T-helper 17 cell (primary cell): ENCODE results near the gene UBL4A. TPM values are rescaled to one million over a fixed set of nuclear protein-coding genes. Genes with fewer than 3 reads are reported as not detected.

Experiments
- ATAC-seq: fragments of 150-1000 bp; cut with Tn5 transposase; 2 replicates; pipeline ENCODE4 v1.10.0; 2021; ENCODE audit warnings: mild to moderate bottlenecking, moderate library complexity
- DNase-seq, 3 donors: peaks; one replicate each; pipeline versions ENCODE4 v3.0.0 to v3.0.0-alpha.2; 2020 to 2021
- H3K9me3 ChIP-seq: one replicate; pipeline ENCODE4 v1.7.0; 2013; ENCODE audit warnings: low read length, mild to moderate bottlenecking; ENCODE audit not compliant: control insufficient read depth, poor library complexity, severe bottlenecking
- H3K27ac Mint-ChIP-seq: one replicate; pipeline ENCODE4 v1.8.0; 2022; ENCODE audit warnings: mild to moderate bottlenecking, moderate library complexity, mixed read lengths
- H3K27me3 Mint-ChIP-seq: one replicate; pipeline ENCODE4 v1.8.0; 2022; ENCODE audit warnings: mixed read lengths
- H3K36me3 Mint-ChIP-seq: one replicate; pipeline ENCODE4 v1.8.0; 2022; ENCODE audit warnings: low read depth, mixed read lengths
- H3K4me1 Mint-ChIP-seq: one replicate; pipeline ENCODE4 v1.8.0; 2022; ENCODE audit warnings: mild to moderate bottlenecking, mixed read lengths
- H3K4me3 Mint-ChIP-seq: one replicate; pipeline ENCODE4 v1.8.0; 2022; ENCODE audit warnings: mild to moderate bottlenecking, moderate library complexity, mixed read lengths
- total RNA-seq, 4 donors: library from RNA in 2 of 4; stranded (reverse) in 2 of 4; gene quantifications; one replicate each; pipeline ENCODE4 v1.2.3 and lab custom pipeline; 2022 to 2026

The UBL4A gene
- total RNA-seq, 2 donors from 2014 or later: 15.2 to 30.6 TPM

DNA sequence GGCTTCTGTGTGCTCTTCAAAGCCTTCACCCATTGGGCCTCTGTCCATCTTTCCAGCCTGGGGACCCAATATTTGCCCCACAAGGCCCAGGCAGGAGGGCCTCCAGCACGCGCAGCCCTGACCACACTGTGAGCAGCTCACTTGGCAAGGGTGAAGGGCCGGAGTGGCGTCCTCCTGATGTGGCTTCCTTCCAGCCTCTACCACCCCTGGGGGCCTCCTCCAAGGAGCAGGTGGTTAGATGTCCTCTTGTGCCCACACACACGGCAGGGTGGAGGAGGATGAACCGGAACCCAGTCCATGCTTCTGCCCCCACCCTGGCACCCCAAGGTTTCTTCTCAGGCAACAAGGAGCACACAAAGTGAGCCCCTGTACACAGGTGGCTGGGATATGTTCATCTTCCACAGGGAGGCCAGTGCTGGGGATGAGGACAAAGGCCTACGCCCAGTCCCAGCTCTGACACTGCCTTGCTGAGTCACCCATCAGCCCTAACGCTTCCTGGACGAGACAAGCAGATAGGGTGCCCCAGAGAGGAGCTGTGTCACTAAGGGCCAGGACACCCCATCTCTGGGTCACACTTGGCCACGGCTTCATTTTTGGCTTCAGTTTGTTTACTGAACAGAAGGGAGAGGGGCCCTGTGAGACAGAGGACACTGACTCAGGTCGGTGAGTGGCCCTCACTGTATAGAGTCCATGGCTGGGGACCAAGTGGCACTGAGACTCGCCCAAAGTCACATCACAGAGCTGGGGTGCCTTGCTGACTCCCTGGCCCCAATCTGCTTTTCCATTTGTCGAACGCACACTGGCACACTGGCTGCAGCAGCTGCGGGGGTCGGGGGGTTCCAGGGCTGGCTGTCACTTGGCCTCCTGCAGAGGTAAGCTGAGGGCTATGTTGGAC, 1.9 kb downstream of the UBL4A start:
- Mint-ChIP-seq H3K4me1 (peaks cover 14% of the 10 kb centered on the region), H3K27ac (no peak overlapping the region), H3K4me3 (peak overlapping the region; percentile 65), H3K36me3 (peaks cover 2% of the 10 kb centered on the region), H3K27me3 (no peaks in the 10 kb centered on the region)
- DNase-seq: no peak
- H3K9me3 ChIP-seq: no peaks in the 10 kb centered on the region
- ATAC-seq: no peak

DNA sequence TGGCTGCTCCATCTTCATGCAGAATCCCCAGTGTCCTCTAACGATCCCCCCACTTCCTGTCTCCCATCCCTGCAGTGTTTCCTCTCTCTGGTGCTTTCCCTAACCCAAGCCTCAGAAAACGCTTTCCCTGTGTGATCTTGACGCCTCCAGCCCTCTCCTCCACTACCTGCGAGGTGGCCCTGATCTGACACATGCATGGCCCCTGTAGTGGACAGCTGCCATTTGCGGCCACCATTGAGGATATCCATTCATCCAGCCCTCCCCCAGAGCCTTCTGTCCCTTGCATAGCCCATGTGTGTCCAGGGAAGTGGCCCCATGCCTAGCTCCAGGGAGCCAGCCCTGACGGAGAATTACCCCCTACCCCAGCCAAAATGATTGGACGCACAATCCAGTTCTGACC, 3.1 kb downstream of the UBL4A start:
- Mint-ChIP-seq H3K4me3 (no peak overlapping the region), H3K36me3 (peaks cover 2% of the 10 kb centered on the region), H3K4me1 (peaks cover 13% of the 10 kb centered on the region), H3K27me3 (no peaks in the 10 kb centered on the region), H3K27ac (no peak overlapping the region)
- H3K9me3 ChIP-seq: no peaks in the 10 kb centered on the region
- ATAC-seq: no peak
- no peak for DNase-seq

- no peaks in the 10 kb centered on the region for H3K36me3 Mint-ChIP-seq
- no peak overlapping the region for H3K27ac Mint-ChIP-seq
- ATAC-seq (no peak), DNase-seq (no peak)
- H3K27me3 Mint-ChIP-seq: no peaks in the 10 kb centered on the region
- no peak overlapping the region for H3K4me3 Mint-ChIP-seq
- H3K9me3 ChIP-seq: no peaks in the 10 kb centered on the region
- peaks cover 9% of the 10 kb centered on the region for H3K4me1 Mint-ChIP-seq
Observed at GRCh38 chrX:154482786-154483185, 3.6 kb downstream of the UBL4A start.

GRCh38 chrX:154481911-154482601, 4.4 kb downstream of the UBL4A start:
- no peak for DNase-seq
- H3K27ac Mint-ChIP-seq: peak overlapping the region; percentile 72
- no peaks in the 10 kb centered on the region for H3K36me3 Mint-ChIP-seq
- H3K4me1 Mint-ChIP-seq: peaks cover 9% of the 10 kb centered on the region
- ATAC-seq: no peak
- no peaks in the 10 kb centered on the region for H3K9me3 ChIP-seq
- H3K27me3 Mint-ChIP-seq: no peaks in the 10 kb centered on the region
- no peak overlapping the region for H3K4me3 Mint-ChIP-seq

DNA sequence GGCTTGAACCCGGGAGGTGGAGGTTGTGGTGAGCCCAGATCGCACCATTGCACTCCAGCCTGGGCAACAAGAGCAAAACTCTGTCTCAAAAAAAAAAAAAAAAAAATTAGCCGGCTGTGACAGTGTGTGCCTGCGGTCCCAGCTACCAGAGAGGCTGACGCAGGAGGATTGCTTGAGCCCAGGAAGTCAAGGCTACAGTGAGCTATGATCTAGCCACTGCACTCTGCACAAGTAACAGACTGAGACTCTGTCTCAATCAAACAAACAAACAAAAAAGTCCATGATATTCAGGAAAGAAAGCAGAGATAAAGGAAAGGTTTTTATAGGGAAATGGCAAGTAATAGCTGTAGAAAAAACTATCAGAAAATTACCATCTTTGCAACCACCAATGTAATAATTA, 5.2 kb downstream of the UBL4A start:
- ATAC-seq: no peak

GRCh38 chrX:154478728-154479622, 7.4 kb downstream of the UBL4A start, which contains the start of gene LAGE3:
TSS of gene LAGE3 (minus strand) at chrX:154479281. CDS start at chrX:154478915, 366 bp downstream.
- peak; percentile 90 for ATAC-seq
- Mint-ChIP-seq H3K36me3 (no peaks in the 10 kb centered on the region), H3K27ac (peak within 1 kb of the TSS; percentile 88), H3K27me3 (no peaks in the 10 kb centered on the region), H3K4me1 (peaks cover 6% of the 10 kb centered on the region), H3K4me3 (peak within 1 kb of the TSS; percentile 81)
- DNase-seq: peak; percentile 88 to 91 (median 88)
- no peaks in the 10 kb centered on the region for H3K9me3 ChIP-seq

More for the DNA sequence above, 5.2 kb downstream of the UBL4A start:
- Mint-ChIP-seq H3K4me3 (no peak overlapping the region), H3K27me3 (no peaks in the 10 kb centered on the region), H3K27ac (no peak overlapping the region), H3K4me1 (peaks cover 9% of the 10 kb centered on the region), H3K36me3 (no peaks in the 10 kb centered on the region)
- DNase-seq: no peak
- H3K9me3 ChIP-seq: no peaks in the 10 kb centered on the region

DNA sequence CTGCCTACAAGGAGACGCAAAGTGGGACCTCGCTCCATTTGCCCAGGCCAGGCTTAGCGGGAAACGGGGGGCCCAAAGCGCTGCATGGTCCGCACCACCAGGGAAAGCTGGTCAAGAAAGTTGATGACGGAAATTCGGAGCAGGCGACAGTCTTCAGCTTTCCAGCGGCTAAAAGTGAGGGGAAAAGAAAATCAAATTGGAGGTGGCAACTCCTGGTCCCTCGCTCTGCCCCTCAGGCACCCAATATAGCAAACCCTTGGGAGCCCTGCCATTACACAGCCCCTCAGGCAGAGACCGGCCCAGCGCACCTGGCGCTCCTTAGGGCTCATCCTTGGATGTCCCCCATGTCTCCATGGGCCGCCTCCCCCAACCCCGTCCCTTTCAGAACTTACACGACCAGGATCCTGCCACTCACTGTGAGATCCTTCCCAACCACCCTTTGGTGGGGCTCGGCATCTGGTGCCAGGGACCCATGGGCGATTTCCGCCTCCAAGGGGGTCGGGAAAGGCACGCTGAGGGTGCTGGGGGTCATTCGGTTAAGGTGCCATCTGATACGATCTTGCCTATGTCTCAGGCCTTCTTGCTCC, 8.4 kb downstream of the UBL4A start:
- Mint-ChIP-seq H3K4me1 (peaks cover 4% of the 10 kb centered on the region), H3K36me3 (no peaks in the 10 kb centered on the region), H3K27ac (peak overlapping the region; percentile 19), H3K4me3 (peak overlapping the region; percentile 81), H3K27me3 (no peaks in the 10 kb centered on the region)
- ATAC-seq (no peak), DNase-seq (no peak)
- H3K9me3 ChIP-seq: no peaks in the 10 kb centered on the region

DNA sequence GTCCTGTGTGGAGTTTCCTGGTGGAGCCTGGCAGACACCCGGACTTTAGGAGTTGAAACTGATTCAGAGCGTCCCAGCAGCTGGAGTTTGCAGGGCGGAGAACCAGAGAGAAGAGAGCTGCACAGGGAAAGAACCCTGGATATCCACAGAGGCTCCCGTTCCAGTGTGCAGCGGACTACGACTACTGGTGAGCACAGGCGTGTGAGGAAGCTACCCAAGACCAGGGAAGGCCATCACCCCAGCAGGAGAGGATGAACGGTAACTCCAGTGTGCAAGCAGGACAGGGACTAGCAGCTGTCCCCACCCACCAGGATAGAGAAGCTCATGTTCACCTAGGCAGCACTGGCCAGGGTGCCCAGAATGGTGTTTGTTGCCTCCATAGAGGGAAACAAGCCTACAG, 9.6 kb downstream of the UBL4A start:
- no peaks in the 10 kb centered on the region for H3K27me3 Mint-ChIP-seq
- DNase-seq: no peak
- H3K4me1 Mint-ChIP-seq: peaks cover 4% of the 10 kb centered on the region
- no peaks in the 10 kb centered on the region for H3K9me3 ChIP-seq
- H3K27ac Mint-ChIP-seq: no peak overlapping the region
- ATAC-seq: no peak
- no peak overlapping the region for H3K4me3 Mint-ChIP-seq
- no peaks in the 10 kb centered on the region for H3K36me3 Mint-ChIP-seq

- Mint-ChIP-seq H3K36me3 (no peaks in the 10 kb centered on the region), H3K4me3 (no peak overlapping the region), H3K27me3 (no peaks in the 10 kb centered on the region), H3K27ac (no peak overlapping the region), H3K4me1 (no peaks in the 10 kb centered on the region)
- no peaks in the 10 kb centered on the region for H3K9me3 ChIP-seq
- ATAC-seq: no peak
- DNase-seq: no peak
Observed at GRCh38 chrX:154473683-154474082, 12.7 kb downstream of the UBL4A start.

DNA sequence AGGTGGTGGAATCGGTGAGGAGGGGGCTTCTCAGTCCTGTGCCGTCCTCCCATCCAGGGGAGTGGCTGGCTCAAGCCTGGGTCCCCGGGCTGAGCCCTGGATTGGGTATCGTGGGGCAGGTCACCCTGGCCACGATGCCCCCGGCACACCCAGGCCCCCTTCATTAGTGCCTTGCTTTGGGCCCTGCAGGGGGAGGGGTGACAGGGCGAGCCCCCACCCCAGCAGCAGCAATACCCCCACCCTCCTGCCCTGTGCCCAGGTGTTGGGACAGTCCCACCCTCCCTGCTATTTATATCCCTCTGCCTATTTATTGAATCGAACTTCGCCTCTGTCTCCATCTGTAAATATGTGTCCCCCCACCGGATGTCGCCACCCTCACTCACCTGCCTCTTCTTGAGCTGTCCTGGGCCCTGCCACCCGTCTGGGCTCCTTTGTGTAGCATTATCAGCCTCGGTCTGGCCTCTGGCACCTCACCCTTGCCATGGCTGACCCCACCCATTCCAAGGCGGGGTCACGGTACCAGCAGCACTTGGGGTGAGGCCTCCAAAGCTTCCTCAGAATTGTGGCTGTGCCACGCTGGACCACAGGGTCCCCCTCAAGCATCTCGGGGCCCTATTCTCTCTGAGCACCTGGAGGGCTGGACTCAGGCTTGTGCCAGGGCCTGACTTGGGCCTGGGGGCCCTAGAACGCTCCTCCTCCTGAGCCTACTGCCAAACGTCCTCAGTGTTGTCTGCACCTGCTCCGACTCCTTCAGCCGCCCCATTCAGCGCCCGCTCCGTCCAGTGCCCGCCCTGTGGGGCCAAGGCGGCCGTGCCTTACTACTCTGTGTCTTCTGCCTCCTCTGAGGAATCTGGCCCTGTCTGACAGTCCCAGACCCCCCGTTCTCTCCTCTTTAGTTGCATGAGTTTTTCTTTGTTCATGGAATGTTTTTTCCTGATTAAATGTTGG, 13.5 kb downstream of the UBL4A start:
- Mint-ChIP-seq H3K27me3 (no peaks in the 10 kb centered on the region), H3K27ac (no peak overlapping the region), H3K4me3 (no peak overlapping the region), H3K36me3 (no peaks in the 10 kb centered on the region), H3K4me1 (no peaks in the 10 kb centered on the region)
- DNase-seq (no peak), ATAC-seq (no peak)
- no peaks in the 10 kb centered on the region for H3K9me3 ChIP-seq

GRCh38 chrX:154471839-154472684, 14.4 kb downstream of the UBL4A start:
- Mint-ChIP-seq H3K27me3 (no peaks in the 10 kb centered on the region), H3K4me3 (no peak overlapping the region), H3K4me1 (no peaks in the 10 kb centered on the region), H3K36me3 (no peaks in the 10 kb centered on the region), H3K27ac (no peak overlapping the region)
- DNase-seq (no peak), ATAC-seq (no peak)
- no peaks in the 10 kb centered on the region for H3K9me3 ChIP-seq
